Fibroblast of lung (primary cell): ENCODE data around the gene FGFR2.

Experiments
- EZH2 ChIP-seq: IDR thresholded peaks from 2 replicates; pipeline ENCODE4 v1.5.1; 2012; ENCODE audit warnings: low read length, control low read depth, mild to moderate bottlenecking; ENCODE audit errors: missing control alignments
- TF ChIP-seq, protein P1 (sequence below), 2 donors: IDR thresholded peaks in 1 of 2; conservative IDR thresholded peaks in 1 of 2; 1 replicate in 1 of 2; 2 replicates in 1 of 2; pipeline ENCODE4 v1.5.1; 2011 to 2012; ENCODE audit warnings: low read length in 2 of 2, control low read depth in 1 of 2, inconsistent platforms in 1 of 2, low read depth in 1 of 2, mild to moderate bottlenecking in 1 of 2

DNA sequence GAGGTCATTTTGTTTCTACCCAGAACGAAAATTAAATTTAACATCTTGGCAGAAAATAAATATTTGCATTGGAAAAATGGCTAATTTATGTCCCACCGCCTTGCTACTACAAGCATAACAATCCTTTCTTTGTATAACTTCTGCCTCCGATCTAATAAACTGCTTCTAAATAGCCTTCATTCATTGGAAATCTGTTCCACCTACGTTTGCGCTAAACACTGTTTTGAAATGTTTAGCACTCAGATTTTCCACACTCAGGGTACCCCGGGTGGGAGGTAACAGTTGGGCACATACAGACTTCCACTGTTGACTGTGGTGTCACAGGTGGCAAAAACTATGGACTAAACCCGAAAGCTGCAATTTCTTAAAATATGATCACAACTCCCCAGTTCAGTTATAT lies 96.4 kb downstream of the FGFR2 start:
- TF ChIP-seq, protein P1, sequence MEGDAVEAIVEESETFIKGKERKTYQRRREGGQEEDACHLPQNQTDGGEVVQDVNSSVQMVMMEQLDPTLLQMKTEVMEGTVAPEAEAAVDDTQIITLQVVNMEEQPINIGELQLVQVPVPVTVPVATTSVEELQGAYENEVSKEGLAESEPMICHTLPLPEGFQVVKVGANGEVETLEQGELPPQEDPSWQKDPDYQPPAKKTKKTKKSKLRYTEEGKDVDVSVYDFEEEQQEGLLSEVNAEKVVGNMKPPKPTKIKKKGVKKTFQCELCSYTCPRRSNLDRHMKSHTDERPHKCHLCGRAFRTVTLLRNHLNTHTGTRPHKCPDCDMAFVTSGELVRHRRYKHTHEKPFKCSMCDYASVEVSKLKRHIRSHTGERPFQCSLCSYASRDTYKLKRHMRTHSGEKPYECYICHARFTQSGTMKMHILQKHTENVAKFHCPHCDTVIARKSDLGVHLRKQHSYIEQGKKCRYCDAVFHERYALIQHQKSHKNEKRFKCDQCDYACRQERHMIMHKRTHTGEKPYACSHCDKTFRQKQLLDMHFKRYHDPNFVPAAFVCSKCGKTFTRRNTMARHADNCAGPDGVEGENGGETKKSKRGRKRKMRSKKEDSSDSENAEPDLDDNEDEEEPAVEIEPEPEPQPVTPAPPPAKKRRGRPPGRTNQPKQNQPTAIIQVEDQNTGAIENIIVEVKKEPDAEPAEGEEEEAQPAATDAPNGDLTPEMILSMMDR (conservative IDR thresholded peaks at IDR 0.05 in 1 of 2, IDR thresholded peaks at IDR 0.05 in 1 of 2; ENCODE audit: low read depth in 1 of 2, low read length in 2 of 2), result no peak
- TF ChIP-seq EZH2, result no peak
